Lower lobe of right lung (tissue), 2 donors: Measurements from ENCODE around the gene PACSIN2. TPM values are rescaled to one million over a fixed set of nuclear protein-coding genes. Genes with fewer than 3 reads are reported as not detected.
A peak's percentile ranks its signal among the peaks of the same experiment; 100 is the strongest.

Experiments used
- ATAC-seq, 2 donors: fragments of 200-7000 bp; cut with Tn5 transposase; one replicate each; pipeline ENCODE4 v1.9.1; 2020 to 2022; ENCODE audit warnings: mild to moderate bottlenecking in 2 of 2, moderate library complexity in 2 of 2
- DNase-seq: peaks from one replicate; pipeline ENCODE4 v3.0.0-alpha.2; 2020
- H3K27ac ChIP-seq: fragments of 200-600 bp; one replicate; pipeline ENCODE4 v1.8.0; 2022
- H3K27me3 ChIP-seq: fragments of 200-600 bp; one replicate; pipeline ENCODE4 v1.8.0; 2022; ENCODE audit warnings: low read depth
- H3K36me3 ChIP-seq: fragments of 200-600 bp; one replicate; pipeline ENCODE4 v1.8.0; 2022; ENCODE audit warnings: mild to moderate bottlenecking
- H3K4me1 ChIP-seq: fragments of 200-600 bp; one replicate; pipeline ENCODE4 v1.8.0; 2022
- H3K4me3 ChIP-seq: fragments of 200-600 bp; one replicate; pipeline ENCODE4 v1.8.0; 2022; ENCODE audit warnings: mild to moderate bottlenecking
- H3K9me3 ChIP-seq: fragments of 200-600 bp; one replicate; pipeline ENCODE4 v1.8.0; 2022
- CTCF ChIP-seq: fragments of 200-600 bp; IDR thresholded peaks from one replicate; pipeline ENCODE4 v1.8.0; 2022; ENCODE audit warnings: antibody characterized with exemption, mild to moderate bottlenecking
- intact Hi-C: fragments of 100-400 bp; cut with DNase I; formaldehyde crosslinking; loops from one replicate; pipeline ENCODE4 v1.11.0; 2022
- total RNA-seq: library from RNA; stranded (reverse); fragmentation: NEBNext Ultra II Directional; extraction: Animal tissue kit (Norgen Biotek cat#: 25700); gene quantifications from one replicate; pipeline ENCODE4 v1.2.1, GENCODE V29; 2021
- donor health status: DM: no; HTN: yes; CAD: no; lungs with severe emphysema.

The PACSIN2 gene
- total RNA-seq, 1 donor from 2014 or later, result 104 TPM

GRCh38 chr22:42869463-42869862 is 145.5 kb downstream of the PACSIN2 start:
- Histone ChIP-seq H3K27ac (peak overlapping the region; percentile 67), H3K36me3 (peaks cover 53% of the 10 kb centered on the region), H3K9me3 (no peaks in the 10 kb centered on the region), H3K27me3 (no peaks in the 10 kb centered on the region), H3K4me1 (peaks cover 14% of the 10 kb centered on the region), H3K4me3 (no peak overlapping the region)
- TF ChIP-seq CTCF, result no peak
- ATAC-seq (no peak), DNase-seq (no peak)
- intact Hi-C loops, result no loop called here

GRCh38 chr22:42868751-42869251 is 146.1 kb downstream of the PACSIN2 start:
- ATAC-seq (peak; percentile 62 to 78), DNase-seq (peak; percentile 74)
- peaks cover 47% of the 10 kb centered on the region for H3K36me3 ChIP-seq
- no peak for TF ChIP-seq CTCF
- peak overlapping the region; percentile 67 for H3K27ac ChIP-seq
- H3K4me1 ChIP-seq, result peaks cover 14% of the 10 kb centered on the region
- no peaks in the 10 kb centered on the region for H3K27me3 ChIP-seq
- H3K4me3 ChIP-seq, result no peak overlapping the region
- H3K9me3 ChIP-seq, result no peaks in the 10 kb centered on the region
- intact Hi-C loops, result no loop called here

GRCh38 chr22:42866100-42866499 is 148.8 kb downstream of the PACSIN2 start:
- H3K4me1 ChIP-seq, result peaks cover 14% of the 10 kb centered on the region
- no peak for DNase-seq
- no peak for ATAC-seq
- no peak overlapping the region for H3K4me3 ChIP-seq
- intact Hi-C loops, result no loop called here
- no peaks in the 10 kb centered on the region for H3K9me3 ChIP-seq
- no peak overlapping the region for H3K27ac ChIP-seq
- TF ChIP-seq CTCF, result no peak
- H3K27me3 ChIP-seq, result no peaks in the 10 kb centered on the region
- H3K36me3 ChIP-seq, result peaks cover 20% of the 10 kb centered on the region

GRCh38 chr22:42865536-42865935 is 149.4 kb downstream of the PACSIN2 start:
- Histone ChIP-seq H3K4me1 (peaks cover 14% of the 10 kb centered on the region), H3K9me3 (no peaks in the 10 kb centered on the region), H3K27me3 (no peaks in the 10 kb centered on the region), H3K36me3 (peaks cover 14% of the 10 kb centered on the region), H3K27ac (no peak overlapping the region), H3K4me3 (no peak overlapping the region)
- TF ChIP-seq CTCF, result no peak
- ATAC-seq (no peak), DNase-seq (no peak)
- intact Hi-C loops, result no loop called here

- no peak for TF ChIP-seq CTCF
- ATAC-seq, result no peak
- intact Hi-C loops, result no loop called here
- H3K9me3 ChIP-seq, result no peaks in the 10 kb centered on the region
- no peak overlapping the region for H3K27ac ChIP-seq
- DNase-seq, result no peak
- H3K36me3 ChIP-seq, result no peaks in the 10 kb centered on the region
- H3K27me3 ChIP-seq, result no peaks in the 10 kb centered on the region
- peaks cover 7% of the 10 kb centered on the region for H3K4me1 ChIP-seq
- H3K4me3 ChIP-seq, result no peak overlapping the region
These were observed 151.5 kb downstream of the PACSIN2 start for GRCh38 chr22:42863349-42863961.
